Measurements from ENCODE around the gene RASGRP2. TPM values are rescaled to one million over a fixed set of nuclear protein-coding genes. Genes with fewer than 3 reads are reported as not detected.

The RASGRP2 gene
- total and polyA plus RNA-seq, 5 experiments from 2014 or later = 168 to 682 (median 253) TPM

- Mint-ChIP-seq H3K9me3 (no peaks in the 10 kb centered on the region), H3K4me1 (peaks cover 5 to 31% (median 19%) of the 10 kb centered on the region in 4 donors), H3K27me3 (no peaks in the 10 kb centered on the region), H3K4me3 (no peak overlapping the region), H3K36me3 (peaks cover 0 to 6% (median 1%) of the 10 kb centered on the region in 3 donors), H3K27ac (peak overlapping the region in 6 of 10 donors; percentile 20 to 62 (median 43))
- ATAC-seq = no peak
- POLR2A ChIA-PET = interaction anchor here (0.6 to 39.5 kb wide), 11 partner anchors 8 to 71 kb away, joined by 3 to 2320 read pairs (median 6); partner anchors contain the start of genes MAP4K2, MEN1, PYGM and RASGRP2
- DNase-seq = no peak
These were observed 41.1 kb upstream of the RASGRP2 start for GRCh38 chr11:64784813-64785581.

GRCh38 chr11:64778473-64779298, 34.7 kb upstream of the RASGRP2 start, which contains the start of gene SF1:
Gene SF1, minus strand, starts transcription at chr11:64778542. Its CDS starts 150 bp downstream, at chr11:64778392.
- ATAC-seq (peak; percentile 79 to 84), DNase-seq (peak; percentile 94 to 100 (median 100))
- POLR2A ChIA-PET = interaction anchor here (0.6 to 39.5 kb wide), 54 partner anchors 10 to 1938 kb away, joined by 3 to 2320 read pairs (median 4); partner anchors contain the start of genes ARL2, ATG2A, CCDC88B and CDC42BPG
- Mint-ChIP-seq H3K4me3 (peak within 1 kb of the TSS; percentile 90 to 97 (median 94)), H3K4me1 (peaks cover 20 to 68% (median 60%) of the 10 kb centered on the region in 4 donors), H3K9me3 (no peaks in the 10 kb centered on the region), H3K36me3 (peaks cover 16 to 37% (median 32%) of the 10 kb centered on the region in 3 donors), H3K27ac (peak within 1 kb of the TSS; percentile 98 to 100 (median 100)), H3K27me3 (peaks cover 0 to 5% (median 0%) of the 10 kb centered on the region in 5 donors)

DNA sequence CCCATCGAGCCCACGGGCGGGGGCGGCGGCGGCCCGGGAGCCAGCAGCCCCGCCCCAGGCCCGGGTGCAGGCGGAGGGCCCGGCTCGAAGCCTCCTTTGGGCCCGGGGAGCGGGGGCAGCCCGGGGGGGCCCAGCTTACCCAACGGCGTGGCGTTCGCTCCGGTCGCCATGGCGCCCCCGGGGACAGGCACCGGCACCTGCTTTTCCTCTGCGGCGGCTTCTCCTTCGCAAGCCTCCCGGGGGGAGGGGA, 34.2 kb upstream of the RASGRP2 start:
- Mint-ChIP-seq H3K4me3 (peak overlapping the region in 8 of 10 donors; percentile 83 to 97 (median 90)), H3K27ac (peak overlapping the region in 9 of 10 donors; percentile 98 to 100 (median 100)), H3K9me3 (no peaks in the 10 kb centered on the region), H3K4me1 (peaks cover 23 to 74% (median 65%) of the 10 kb centered on the region in 4 donors), H3K36me3 (peaks cover 21 to 43% (median 35%) of the 10 kb centered on the region in 3 donors), H3K27me3 (peaks cover 0 to 5% (median 0%) of the 10 kb centered on the region in 5 donors)
- peak in 1 of 2 donors; percentile 8 for ATAC-seq
- no peak for DNase-seq
- POLR2A ChIA-PET = interaction anchor here (0.7 to 39.5 kb wide), 36 partner anchors 11 to 1922 kb away, joined by 3 to 2320 read pairs (median 8); partner anchors contain the start of genes ARL2, ATG2A, CDC42BPG and DPF2

DNA sequence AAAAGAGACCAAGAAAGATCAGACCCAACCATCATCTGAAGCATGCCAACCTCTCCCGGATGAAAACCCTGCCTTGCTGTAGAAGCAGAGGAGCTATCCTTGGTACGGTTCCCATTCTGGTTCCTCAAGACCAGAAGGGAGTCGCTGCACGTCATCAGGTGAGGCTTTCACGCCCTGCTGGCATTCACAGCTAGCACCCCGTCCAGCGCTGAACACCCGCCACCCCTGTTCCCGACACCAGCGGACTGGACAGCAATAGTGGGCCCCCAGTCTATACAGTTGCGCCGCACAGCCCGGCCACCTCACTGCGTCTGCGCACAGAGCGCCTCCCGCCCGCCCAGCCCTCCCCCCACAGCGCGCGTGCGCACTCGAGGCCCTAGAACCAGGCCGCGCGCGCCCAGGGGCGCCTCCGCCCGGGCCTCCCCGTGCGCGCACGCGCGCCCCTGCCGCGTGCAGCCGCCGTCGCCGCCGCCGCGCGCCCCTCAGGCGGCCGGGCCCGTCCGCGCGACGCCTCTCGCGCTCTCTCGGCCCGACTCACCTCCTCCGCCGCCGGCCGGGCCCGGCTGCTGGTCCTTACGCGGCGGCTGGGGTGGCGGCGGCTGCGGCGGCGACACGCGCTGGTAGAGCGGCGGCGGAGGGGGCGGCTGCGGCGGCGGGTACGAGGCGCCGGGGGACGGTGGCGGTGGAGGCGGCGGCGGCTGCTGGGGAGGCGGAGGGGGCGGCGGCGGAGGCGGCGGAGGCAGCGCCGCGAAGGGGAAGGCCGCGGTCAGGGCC, 33.7 kb upstream of the RASGRP2 start:
- Mint-ChIP-seq H3K9me3 (no peaks in the 10 kb centered on the region), H3K4me1 (peaks cover 24 to 77% (median 70%) of the 10 kb centered on the region in 4 donors), H3K27ac (peak overlapping the region; percentile 80 to 97 (median 94)), H3K4me3 (peak overlapping the region; percentile 88 to 97 (median 94)), H3K27me3 (peaks cover 0 to 5% (median 0%) of the 10 kb centered on the region in 5 donors), H3K36me3 (peaks cover 23 to 48% (median 39%) of the 10 kb centered on the region in 3 donors)
- DNase-seq (peak; percentile 66 to 89 (median 82)), ATAC-seq (peak in 1 of 2 donors; percentile 2)
- POLR2A ChIA-PET = interaction anchor here (0.8 to 39.5 kb wide), 20 partner anchors 11 to 1839 kb away, joined by 3 to 2320 read pairs (median 9); partner anchors contain the start of genes ATG2A, CDC42BPG, DPF2 and EHD1

DNA sequence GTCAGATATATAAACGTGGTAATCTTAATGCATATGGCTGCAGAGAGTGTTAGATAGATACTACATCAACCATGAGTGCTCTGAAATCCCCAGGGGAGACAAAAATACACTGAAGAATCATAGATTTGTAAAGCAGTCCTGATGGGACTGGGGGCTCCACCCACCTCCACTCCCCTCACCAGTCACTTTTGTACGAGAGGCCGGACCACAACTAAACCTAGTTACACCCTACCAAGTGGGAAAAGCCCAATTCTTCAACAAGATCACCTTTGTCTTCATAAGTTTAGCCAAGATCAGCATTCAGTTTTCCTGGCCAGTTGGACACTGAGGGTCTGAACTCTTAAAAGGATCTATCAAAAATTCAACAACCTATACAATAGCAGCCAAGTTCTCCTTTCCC, 32.9 kb upstream of the RASGRP2 start:
- Mint-ChIP-seq H3K27ac (peak overlapping the region; percentile 80 to 97 (median 94)), H3K27me3 (peaks cover 0 to 5% (median 0%) of the 10 kb centered on the region in 5 donors), H3K4me3 (peak overlapping the region; percentile 88 to 97 (median 94)), H3K36me3 (peaks cover 24 to 55% (median 45%) of the 10 kb centered on the region in 3 donors), H3K9me3 (no peaks in the 10 kb centered on the region), H3K4me1 (peaks cover 28 to 82% (median 75%) of the 10 kb centered on the region in 4 donors)
- DNase-seq (peak in 1 of 10 donors; percentile 36), ATAC-seq (no peak)
- POLR2A ChIA-PET = interaction anchor here (0.8 to 39.5 kb wide), 10 partner anchors 17 to 141 kb away, joined by 3 to 2320 read pairs (median 16); partner anchors contain the start of genes CDC42BPG, EHD1, MAP4K2 and PYGM

- H3K9me3 Mint-ChIP-seq = no peaks in the 10 kb centered on the region
- peaks cover 31 to 87% (median 80%) of the 10 kb centered on the region in 4 donors for H3K4me1 Mint-ChIP-seq
- no peak for ATAC-seq
- H3K4me3 Mint-ChIP-seq = peak overlapping the region; percentile 88 to 97 (median 94)
- peak overlapping the region; percentile 80 to 97 (median 94) for H3K27ac Mint-ChIP-seq
- DNase-seq = no peak
- peaks cover 0 to 5% (median 0%) of the 10 kb centered on the region in 5 donors for H3K27me3 Mint-ChIP-seq
- POLR2A ChIA-PET = interaction anchor here (0.7 to 39.5 kb wide), 6 partner anchors 18 to 549 kb away, joined by 3 to 2320 read pairs (median 42); partner anchors contain the start of genes EHD1, MAP4K2, PYGM and RASGRP2
- peaks cover 29 to 60% (median 48%) of the 10 kb centered on the region in 3 donors for H3K36me3 Mint-ChIP-seq
These were observed 32.5 kb upstream of the RASGRP2 start for GRCh38 chr11:64776425-64776824.

GRCh38 chr11:64774144-64774543, 30.2 kb upstream of the RASGRP2 start:
- Mint-ChIP-seq H3K36me3 (peaks cover 35 to 83% (median 66%) of the 10 kb centered on the region in 3 donors), H3K27ac (peak overlapping the region in 7 of 10 donors; percentile 56 to 91 (median 78)), H3K4me3 (peak overlapping the region in 9 of 10 donors; percentile 26 to 97 (median 93)), H3K9me3 (no peaks in the 10 kb centered on the region), H3K27me3 (peaks cover 0 to 5% (median 0%) of the 10 kb centered on the region in 5 donors), H3K4me1 (peaks cover 35 to 85% (median 80%) of the 10 kb centered on the region in 4 donors)
- POLR2A ChIA-PET = interaction anchor here (1.0 to 39.5 kb wide), 4 partner anchors 18 to 87 kb away, joined by 3 to 2320 read pairs (median 69); partner anchors contain the start of genes MAP4K2, PYGM and RASGRP2
- ATAC-seq = no peak
- DNase-seq = peak in 1 of 10 donors; percentile 1

GRCh38 chr11:64772303-64773018, 28.5 kb upstream of the RASGRP2 start:
- Mint-ChIP-seq H3K27me3 (no peaks in the 10 kb centered on the region), H3K4me1 (peaks cover 42 to 98% (median 95%) of the 10 kb centered on the region in 4 donors)

DNA sequence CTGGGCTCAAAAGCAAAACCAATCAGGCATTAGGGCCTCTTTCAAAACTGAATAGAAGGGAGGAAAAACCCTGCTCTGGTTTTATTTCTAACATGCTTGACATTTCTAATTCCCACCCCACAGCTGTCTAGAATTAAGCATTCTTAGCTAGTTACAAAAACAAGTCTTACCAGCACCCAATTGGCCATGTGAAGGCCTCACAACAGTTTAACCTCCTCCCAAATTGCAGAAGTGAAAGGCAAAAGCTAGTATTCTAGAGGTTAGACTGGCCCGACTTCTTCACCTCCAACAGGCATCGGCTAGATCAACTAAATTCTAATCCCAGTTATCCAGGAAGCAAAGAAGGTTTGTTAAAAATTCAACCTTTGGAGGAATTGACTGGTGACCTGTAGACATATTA, 27.9 kb upstream of the RASGRP2 start:
- H3K4me1 Mint-ChIP-seq = peaks cover 38 to 98% (median 96%) of the 10 kb centered on the region in 4 donors
- H3K27me3 Mint-ChIP-seq = no peaks in the 10 kb centered on the region
- H3K9me3 Mint-ChIP-seq = no peaks in the 10 kb centered on the region
- H3K27ac Mint-ChIP-seq = peak overlapping the region in 9 of 10 donors; percentile 40 to 91 (median 85)
- no peak for DNase-seq
- POLR2A ChIA-PET = interaction anchor here (0.7 to 45.2 kb wide), 7 partner anchors 1 to 1833 kb away, joined by 3 to 2320 read pairs (median 5); partner anchors contain the start of genes MEN1, PYGM, RASGRP2 and SF1
- H3K36me3 Mint-ChIP-seq = peaks cover 34 to 98% (median 75%) of the 10 kb centered on the region in 3 donors
- peak overlapping the region in 9 of 10 donors; percentile 44 to 95 (median 73) for H3K4me3 Mint-ChIP-seq
- ATAC-seq = no peak

More at GRCh38 chr11:64772303-64773018, 28.5 kb upstream of the RASGRP2 start:
- no peak for DNase-seq
- Mint-ChIP-seq H3K27ac (peak overlapping the region; percentile 40 to 91 (median 84)), H3K4me3 (peak overlapping the region; percentile 44 to 95 (median 71)), H3K9me3 (no peaks in the 10 kb centered on the region), H3K36me3 (peaks cover 40 to 98% (median 77%) of the 10 kb centered on the region in 3 donors)
- POLR2A ChIA-PET = interaction anchor here (0.7 to 45.2 kb wide), 7 partner anchors 2 to 1833 kb away, joined by 3 to 2320 read pairs (median 5); partner anchors contain the start of genes MEN1, PYGM, RASGRP2 and SF1
- no peak for ATAC-seq

GRCh38 chr11:64770120-64770519, 26.2 kb upstream of the RASGRP2 start:
- DNase-seq (no peak), ATAC-seq (no peak)
- Mint-ChIP-seq H3K27ac (peak overlapping the region in 6 of 10 donors; percentile 11 to 91 (median 66)), H3K4me3 (peak overlapping the region in 4 of 10 donors; percentile 16 to 50 (median 40)), H3K36me3 (peaks cover 27 to 98% (median 63%) of the 10 kb centered on the region in 3 donors), H3K27me3 (no peaks in the 10 kb centered on the region), H3K4me1 (peaks cover 36 to 98% (median 91%) of the 10 kb centered on the region in 4 donors), H3K9me3 (no peaks in the 10 kb centered on the region)
- POLR2A ChIA-PET = interaction anchor here (0.6 to 45.2 kb wide), 6 partner anchors 1 to 453 kb away, joined by 3 to 2320 read pairs (median 5); partner anchors contain the start of genes MEN1, PYGM, RASGRP2 and SF1

Data from naive thymus-derived CD8-positive, alpha-beta T cell (primary cell).